ENCODE data around the gene ATP5PD.

GRCh38 chr17:75075597-75076336 lies 29.0 kb upstream of the ATP5PD start:
- TF ChIP-seq SPI1 (IDR thresholded peaks at IDR 0.05; ENCODE audit: borderline replicate concordance, low read depth) (no peak), CTCF (IDR thresholded peaks at IDR 0.05; ENCODE audit: insufficient read depth, low read length) (no peak), POLR2AphosphoS5 (IDR thresholded peaks at IDR 0.05; ENCODE audit: low read depth) (no peak), REST (IDR thresholded peaks at IDR 0.05; ENCODE audit: insufficient replicate concordance, low read depth) (no peak)

Data from HL-60 (cell line).